PC-3 (cell line): ENCODE data around the gene NEU3.

Experiments used
- CTCF ChIP-seq: fragments of 300-600 bp; sonication (generic); conservative IDR thresholded peaks from 2 replicates; pipeline ENCODE4 v1.5.1; 2017; ENCODE audit warnings: antibody characterized with exemption, low read depth, mild to moderate bottlenecking, low read length
- EZH2 ChIP-seq: fragments of 300-600 bp; sonication (generic); IDR thresholded peaks from one replicate; pipeline ENCODE4 v1.6.1; 2017; ENCODE audit warnings: antibody characterized with exemption, mild to moderate bottlenecking, low read length; ENCODE audit not compliant: unreplicated experiment

- TF ChIP-seq CTCF = no peak
- no peak for TF ChIP-seq EZH2
Observed at GRCh38 chr11:74951226-74951625, 37.5 kb upstream of the NEU3 start.
